Neutrophil (primary cell): ENCODE data around the gene ZFPL1.

Experiments used
- H3K27ac ChIP-seq: fragments of 200-600 bp; sonication (generic); 2 replicates; pipeline ENCODE4 v1.5.1; 2016; ENCODE audit warnings: mild to moderate bottlenecking, moderate library complexity
- H3K27me3 ChIP-seq: fragments of 200-600 bp; sonication (generic); 2 replicates; pipeline ENCODE4 v1.6.0; 2016; ENCODE audit warnings: mild to moderate bottlenecking
- H3K36me3 ChIP-seq: fragments of 200-600 bp; sonication (generic); 2 replicates; pipeline ENCODE4 v1.5.1; 2017
- H3K4me1 ChIP-seq, 2 experiments: fragments of 200-600 bp in 1 of 2; sonication (generic) in 1 of 2; 1 replicate in 1 of 2; 2 replicates in 1 of 2; pipeline versions ENCODE4 v1.5.1 to v1.6.1; 2013 to 2016; ENCODE audit warnings: low read depth in 1 of 2, low read length in 1 of 2, mild to moderate bottlenecking in 1 of 2, moderate library complexity in 1 of 2; ENCODE audit not compliant: control insufficient read depth in 1 of 2, insufficient read depth in 1 of 2
- H3K4me3 ChIP-seq, 2 experiments: fragments of 200-600 bp in 1 of 2; sonication (generic) in 1 of 2; 1 replicate in 1 of 2; 2 replicates in 1 of 2; pipeline ENCODE4 v1.5.1; 2013 to 2016; ENCODE audit warnings: low read depth in 1 of 2, low read length in 1 of 2, mild to moderate bottlenecking in 1 of 2, moderate library complexity in 1 of 2
- H3K9me3 ChIP-seq: fragments of 200-600 bp; sonication (generic); 2 replicates; pipeline ENCODE4 v1.5.1; 2016
- CTCF ChIP-seq: fragments of 200-600 bp; sonication (generic); IDR thresholded peaks from 2 replicates; pipeline ENCODE4 v1.5.1; 2016; ENCODE audit warnings: antibody characterized with exemption

The ZFPL1 gene

GRCh38 chr11:65110354-65110861 lies 26.4 kb downstream of the ZFPL1 start:
- Histone ChIP-seq H3K27ac (peak overlapping the region; percentile 54), H3K4me3 (peak overlapping the region in 1 of 2 experiments; percentile 41), H3K36me3 (peaks cover 30% of the 10 kb centered on the region), H3K9me3 (no peaks in the 10 kb centered on the region), H3K27me3 (peaks cover 29% of the 10 kb centered on the region), H3K4me1 (peaks cover 35 to 36% of the 10 kb centered on the region in 2 experiments)
- TF ChIP-seq CTCF: peak; percentile 98

GRCh38 chr11:65111159-65111743 lies 27.2 kb downstream of the ZFPL1 start:
- no peaks in the 10 kb centered on the region for H3K9me3 ChIP-seq
- peaks cover 36% of the 10 kb centered on the region in 2 experiments for H3K4me1 ChIP-seq
- H3K27ac ChIP-seq: peak overlapping the region; percentile 64
- peaks cover 30% of the 10 kb centered on the region for H3K36me3 ChIP-seq
- no peak for TF ChIP-seq CTCF
- H3K27me3 ChIP-seq: peaks cover 29% of the 10 kb centered on the region
- H3K4me3 ChIP-seq: peak overlapping the region; percentile 65 to 75

DNA sequence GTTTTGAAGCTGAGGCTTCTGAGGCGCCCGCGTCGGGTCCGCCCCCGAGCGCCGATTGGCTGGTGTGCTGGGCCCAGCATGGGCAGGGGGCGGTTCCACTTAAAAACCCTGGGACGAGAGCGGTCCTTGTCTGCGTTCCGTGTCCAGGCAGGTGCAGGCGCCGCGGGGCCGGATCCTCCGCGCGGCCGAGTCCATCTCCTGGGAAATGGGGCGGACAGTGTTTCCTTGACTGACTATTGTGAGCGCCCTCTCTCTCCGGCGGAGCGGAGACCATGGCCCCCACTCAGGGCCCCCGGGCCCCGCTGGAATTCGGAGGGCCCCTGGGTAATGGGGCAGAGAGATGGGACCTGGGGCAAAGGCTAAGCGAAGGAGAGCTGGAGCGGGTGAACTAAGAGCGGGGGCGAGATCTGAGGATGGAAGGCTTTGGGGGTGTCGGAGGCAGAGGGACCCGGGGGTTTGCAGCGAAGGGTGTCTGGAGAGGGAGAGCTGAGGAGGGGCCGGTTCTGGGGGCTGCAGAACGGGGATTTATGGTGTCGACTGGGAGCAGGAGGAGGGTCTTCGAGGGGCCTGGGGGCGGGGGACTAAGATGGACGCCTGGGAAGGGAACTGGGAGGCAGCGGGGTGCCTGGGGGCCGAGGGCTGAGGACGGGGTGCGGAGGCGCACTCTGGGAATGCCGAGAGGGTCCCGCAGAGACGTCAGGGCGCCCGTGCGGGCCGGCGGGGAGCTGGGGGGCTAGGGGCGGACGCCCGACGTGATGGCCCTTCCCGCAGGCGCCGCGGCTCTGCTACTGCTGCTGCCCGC lies 27.9 kb downstream of the ZFPL1 start, which contains the start of gene TM7SF2:
TM7SF2 (plus strand) TSS at position 129 of the 802 bp plus-strand sequence; CDS start at position 273, 144 bp downstream.
- peaks cover 29% of the 10 kb centered on the region for H3K27me3 ChIP-seq
- peaks cover 30% of the 10 kb centered on the region for H3K36me3 ChIP-seq
- peak within 1 kb of the TSS; percentile 65 to 75 for H3K4me3 ChIP-seq
- no peaks in the 10 kb centered on the region for H3K9me3 ChIP-seq
- peak within 1 kb of the TSS; percentile 64 for H3K27ac ChIP-seq
- peaks cover 43% of the 10 kb centered on the region in 2 experiments for H3K4me1 ChIP-seq
- peak; percentile 40 for TF ChIP-seq CTCF

DNA sequence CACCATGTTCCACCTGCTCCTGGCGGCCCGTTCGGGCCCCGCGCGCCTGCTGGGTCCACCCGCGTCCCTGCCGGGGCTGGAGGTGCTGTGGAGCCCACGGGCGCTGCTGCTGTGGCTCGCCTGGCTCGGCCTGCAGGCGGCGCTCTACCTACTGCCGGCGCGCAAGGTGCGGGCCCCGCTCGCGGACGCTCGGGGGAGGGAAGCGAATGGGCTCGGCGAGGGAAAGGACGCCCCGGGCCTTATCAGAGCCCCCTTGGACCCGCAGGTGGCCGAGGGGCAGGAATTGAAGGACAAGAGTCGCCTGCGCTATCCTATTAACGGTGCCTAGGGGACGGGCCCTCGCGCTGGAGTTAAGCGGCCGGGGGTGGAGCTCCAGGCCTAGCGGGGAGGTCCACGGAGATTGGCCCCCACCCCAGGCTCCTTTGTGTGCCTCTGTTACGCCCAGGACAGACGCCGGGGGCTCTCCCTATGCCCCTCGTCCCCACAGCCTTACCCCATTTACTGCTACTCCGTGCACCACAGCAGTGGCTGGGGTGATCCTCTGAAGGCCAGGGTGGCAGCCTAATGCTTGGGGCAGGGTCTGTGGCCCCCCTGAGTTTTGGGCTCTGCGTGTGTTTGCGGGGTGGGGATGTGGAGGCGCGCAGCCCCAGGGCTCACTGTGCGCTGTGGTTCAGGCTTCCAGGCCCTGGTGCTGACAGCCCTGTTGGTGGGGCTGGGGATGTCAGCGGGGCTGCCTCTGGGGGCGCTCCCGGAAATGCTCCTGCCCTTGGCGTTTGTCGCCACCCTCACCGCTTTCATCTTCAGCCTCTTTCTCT lies 28.7 kb downstream of the ZFPL1 start:
- peak; percentile 77 for TF ChIP-seq CTCF
- Histone ChIP-seq H3K27me3 (peaks cover 29% of the 10 kb centered on the region), H3K4me1 (peaks cover 48% of the 10 kb centered on the region in 2 experiments), H3K9me3 (no peaks in the 10 kb centered on the region), H3K27ac (no peak overlapping the region), H3K36me3 (peaks cover 24% of the 10 kb centered on the region), H3K4me3 (peak overlapping the region; percentile 65 to 75)

DNA sequence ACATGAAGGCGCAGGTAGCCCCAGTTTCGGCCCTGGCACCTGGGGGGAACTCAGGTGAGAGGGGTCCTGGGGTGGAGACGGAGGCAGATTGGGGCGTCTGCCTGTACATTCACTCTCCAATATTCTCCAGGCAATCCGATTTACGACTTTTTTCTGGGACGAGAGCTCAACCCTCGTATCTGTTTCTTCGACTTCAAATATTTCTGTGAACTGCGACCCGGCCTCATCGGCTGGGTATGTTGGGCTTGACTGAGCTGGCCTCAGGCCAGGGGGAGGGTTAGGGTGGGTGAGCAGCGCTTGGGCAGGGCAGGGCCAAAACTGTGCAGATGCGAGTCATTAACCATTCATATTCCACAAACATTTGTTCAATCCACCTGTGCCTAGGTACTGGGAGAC lies 29.3 kb downstream of the ZFPL1 start:
- Histone ChIP-seq H3K4me3 (peak overlapping the region in 1 of 2 experiments; percentile 75), H3K27me3 (peaks cover 29% of the 10 kb centered on the region), H3K4me1 (peaks cover 54% of the 10 kb centered on the region in 2 experiments), H3K36me3 (peaks cover 23% of the 10 kb centered on the region), H3K27ac (no peak overlapping the region), H3K9me3 (no peaks in the 10 kb centered on the region)
- no peak for TF ChIP-seq CTCF
